CD4-positive, alpha-beta T cell treated with Interferon gamma for 1 hour (primary cell): ENCODE measurements around the gene OTOG.
"Not testable (repeated sequence)": the region's sequence is repeated elsewhere in the genome, so short reads cannot be mapped to it uniquely, and the experiment has no call there.

Experiments used
- DNase-seq: peaks from one replicate; pipeline ENCODE4 v3.0.0-alpha.2; 2020

The OTOG gene

DNA sequence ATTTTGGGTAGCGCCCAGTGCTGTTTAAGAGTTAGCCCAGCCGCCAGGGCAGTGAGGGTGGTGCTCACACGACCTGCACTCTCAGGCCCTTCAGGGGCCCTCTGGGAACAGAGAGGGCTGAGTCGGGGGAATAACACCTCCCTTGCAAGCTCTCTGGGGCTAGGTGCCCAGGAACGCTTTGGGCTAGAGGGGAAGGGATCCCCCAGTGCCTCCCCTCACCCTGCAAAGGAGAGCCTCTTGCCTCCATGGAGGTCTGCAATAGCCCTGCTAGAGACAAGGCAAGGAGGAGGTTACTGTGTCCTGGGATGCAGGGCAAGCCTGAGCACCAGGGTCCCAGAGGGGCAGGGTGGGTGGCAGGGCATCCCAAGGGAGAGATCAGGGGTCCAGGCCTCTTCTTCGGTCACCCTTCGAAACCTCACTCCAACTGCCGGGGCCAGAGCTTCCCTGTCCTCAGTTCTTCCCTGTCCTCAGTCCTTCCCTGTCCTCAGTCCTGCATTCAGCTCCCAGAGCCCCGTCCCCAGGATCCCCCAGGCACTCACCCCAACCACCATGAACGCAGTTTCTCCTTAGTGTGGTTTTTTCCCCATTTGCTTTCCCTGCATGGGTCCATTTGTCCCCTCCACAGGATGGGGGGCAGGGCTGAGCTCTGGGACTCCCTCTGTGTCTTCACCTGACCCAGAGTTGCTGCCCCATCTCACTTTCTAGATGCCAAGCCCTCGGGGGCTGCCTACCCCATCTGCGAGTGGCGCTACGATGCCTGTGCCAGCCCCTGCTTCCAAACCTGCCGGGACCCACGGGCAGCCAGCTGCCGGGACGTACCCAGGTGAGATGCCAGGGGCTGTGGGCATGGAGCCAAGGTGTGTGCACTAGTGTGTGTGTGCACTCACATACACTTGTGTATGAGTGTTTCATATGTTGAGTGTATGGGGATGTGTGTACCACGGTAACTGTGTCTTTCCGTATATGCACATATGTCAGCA lies 60.8 kb downstream of the OTOG start:
- DNase-seq: no peak

DNA sequence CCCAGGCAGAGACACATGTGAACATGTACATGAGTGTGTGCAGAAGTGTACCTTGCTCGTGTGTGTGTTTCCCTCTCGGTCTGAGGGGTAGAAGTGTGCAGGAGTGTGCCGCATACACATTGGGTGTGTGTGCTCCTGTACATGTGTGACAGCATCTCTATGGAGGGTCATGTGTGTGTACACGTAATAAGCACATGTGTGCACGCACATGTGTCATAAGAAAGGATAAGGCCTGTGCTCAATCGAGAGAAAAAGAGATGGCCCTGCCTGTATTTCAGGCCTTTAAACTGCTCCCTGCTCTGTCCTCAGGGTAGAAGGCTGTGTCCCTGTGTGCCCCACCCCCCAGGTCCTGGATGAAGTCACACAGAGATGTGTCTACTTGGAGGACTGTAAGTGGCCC lies 61.8 kb downstream of the OTOG start:
- DNase-seq: no peak

DNA sequence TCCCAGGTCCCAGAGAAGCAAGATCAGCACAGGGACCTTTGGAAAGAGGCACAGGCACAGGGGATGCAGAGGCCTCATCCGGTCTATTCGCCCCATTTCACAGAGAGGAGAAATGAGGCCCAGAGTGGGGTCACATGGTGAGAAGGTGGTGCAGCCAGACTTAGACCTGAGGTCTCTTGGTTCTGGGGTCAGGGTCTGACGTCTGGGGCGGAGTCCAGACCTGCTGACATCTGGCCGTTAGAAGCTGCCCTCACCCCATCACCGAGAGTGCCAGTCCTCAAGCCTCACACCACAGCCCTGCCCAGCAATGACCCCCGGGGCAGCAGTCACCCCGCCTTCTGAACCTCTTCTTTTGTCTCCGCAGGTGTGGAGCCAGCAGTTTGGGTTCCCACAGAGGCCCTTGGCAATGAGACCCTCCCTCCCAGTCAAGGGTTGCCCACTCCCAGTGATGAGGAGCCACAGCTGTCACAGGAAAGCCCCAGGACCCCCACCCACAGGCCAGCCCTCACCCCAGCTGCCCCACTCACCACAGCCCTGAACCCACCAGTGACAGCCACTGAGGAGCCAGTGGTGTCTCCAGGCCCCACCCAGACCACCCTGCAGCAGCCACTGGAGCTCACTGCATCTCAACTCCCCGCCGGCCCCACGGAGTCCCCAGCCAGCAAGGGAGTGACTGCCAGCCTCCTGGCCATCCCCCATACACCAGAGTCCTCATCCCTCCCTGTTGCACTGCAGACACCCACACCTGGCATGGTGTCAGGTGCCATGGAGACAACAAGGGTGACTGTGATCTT lies 62.4 kb downstream of the OTOG start:
- no peak for DNase-seq

DNA sequence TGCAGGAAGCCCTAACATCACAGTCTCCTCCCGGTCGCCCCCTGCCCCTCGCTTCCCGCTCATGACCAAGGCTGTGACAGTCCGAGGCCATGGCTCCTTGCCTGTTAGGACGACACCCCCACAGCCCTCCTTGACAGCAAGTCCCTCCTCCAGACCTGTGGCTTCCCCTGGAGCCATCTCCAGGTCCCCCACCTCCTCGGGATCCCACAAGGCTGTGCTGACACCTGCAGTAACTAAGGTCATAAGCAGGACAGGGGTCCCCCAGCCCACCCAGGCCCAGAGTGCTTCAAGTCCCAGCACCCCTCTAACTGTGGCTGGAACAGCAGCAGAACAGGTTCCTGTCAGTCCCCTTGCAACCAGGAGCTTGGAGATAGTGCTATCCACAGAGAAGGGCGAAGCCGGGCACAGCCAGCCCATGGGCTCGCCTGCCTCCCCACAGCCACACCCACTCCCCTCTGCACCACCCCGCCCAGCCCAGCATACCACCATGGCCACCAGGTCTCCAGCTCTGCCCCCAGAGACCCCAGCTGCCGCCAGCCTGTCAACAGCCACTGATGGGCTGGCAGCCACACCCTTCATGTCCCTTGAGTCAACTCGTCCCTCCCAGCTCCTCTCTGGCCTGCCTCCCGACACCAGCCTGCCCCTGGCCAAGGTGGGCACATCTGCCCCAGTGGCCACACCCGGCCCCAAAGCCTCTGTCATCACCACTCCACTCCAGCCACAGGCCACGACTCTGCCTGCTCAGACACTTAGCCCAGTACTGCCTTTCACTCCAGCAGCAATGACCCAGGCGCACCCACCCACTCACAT lies 63.2 kb downstream of the OTOG start:
- DNase-seq: no peak

DNA sequence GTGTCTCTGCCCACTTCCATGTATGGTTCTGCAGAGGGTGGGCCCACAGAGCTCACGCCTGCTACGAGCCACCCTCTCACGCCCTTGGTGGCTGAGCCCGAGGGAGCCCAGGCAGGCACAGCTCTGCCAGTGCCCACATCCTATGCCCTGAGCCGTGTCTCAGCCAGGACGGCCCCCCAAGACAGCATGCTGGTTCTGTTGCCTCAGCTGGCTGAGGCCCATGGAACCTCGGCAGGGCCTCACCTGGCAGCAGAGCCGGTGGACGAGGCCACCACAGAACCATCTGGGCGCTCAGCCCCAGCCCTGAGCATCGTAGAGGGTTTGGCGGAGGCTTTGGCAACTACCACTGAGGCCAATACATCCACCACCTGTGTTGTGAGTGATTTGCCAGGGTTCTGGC lies 64.0 kb downstream of the OTOG start:
- DNase-seq: no peak

DNA sequence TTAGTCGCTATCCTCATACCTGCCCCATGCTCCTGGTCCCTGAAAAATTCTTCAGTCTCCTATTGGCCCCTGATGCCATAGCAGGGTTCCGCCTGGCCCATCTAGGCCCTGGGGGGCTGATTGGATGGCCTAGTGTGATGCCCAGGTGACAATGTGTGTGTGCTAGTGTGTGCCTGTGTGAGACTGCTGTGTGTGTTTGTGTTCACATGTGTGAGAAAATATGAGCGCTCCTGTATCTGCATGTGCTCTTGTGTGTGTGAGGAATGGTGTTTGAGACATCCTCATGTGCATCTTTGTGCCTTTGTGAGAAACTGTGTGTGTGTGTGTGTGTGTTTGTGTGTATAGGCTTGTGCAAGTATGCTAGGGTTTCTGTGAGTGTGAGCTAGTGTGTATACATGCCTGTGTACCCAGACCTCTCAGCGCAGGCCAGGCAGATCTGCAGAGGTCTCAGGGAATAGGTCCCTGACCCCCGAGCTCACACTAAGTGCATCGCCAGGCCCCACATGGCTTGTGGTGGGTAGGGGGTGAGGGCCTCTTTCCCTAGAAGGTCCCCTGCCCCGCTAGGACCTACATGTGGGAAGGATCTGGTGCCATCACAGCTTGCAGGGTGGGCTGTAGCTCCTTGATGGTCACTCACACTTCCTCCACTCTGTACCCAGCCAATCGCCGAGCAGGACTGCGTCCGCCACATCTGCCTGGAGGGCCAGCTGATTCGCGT lies 64.6 kb downstream of the OTOG start:
- no peak for DNase-seq

DNA sequence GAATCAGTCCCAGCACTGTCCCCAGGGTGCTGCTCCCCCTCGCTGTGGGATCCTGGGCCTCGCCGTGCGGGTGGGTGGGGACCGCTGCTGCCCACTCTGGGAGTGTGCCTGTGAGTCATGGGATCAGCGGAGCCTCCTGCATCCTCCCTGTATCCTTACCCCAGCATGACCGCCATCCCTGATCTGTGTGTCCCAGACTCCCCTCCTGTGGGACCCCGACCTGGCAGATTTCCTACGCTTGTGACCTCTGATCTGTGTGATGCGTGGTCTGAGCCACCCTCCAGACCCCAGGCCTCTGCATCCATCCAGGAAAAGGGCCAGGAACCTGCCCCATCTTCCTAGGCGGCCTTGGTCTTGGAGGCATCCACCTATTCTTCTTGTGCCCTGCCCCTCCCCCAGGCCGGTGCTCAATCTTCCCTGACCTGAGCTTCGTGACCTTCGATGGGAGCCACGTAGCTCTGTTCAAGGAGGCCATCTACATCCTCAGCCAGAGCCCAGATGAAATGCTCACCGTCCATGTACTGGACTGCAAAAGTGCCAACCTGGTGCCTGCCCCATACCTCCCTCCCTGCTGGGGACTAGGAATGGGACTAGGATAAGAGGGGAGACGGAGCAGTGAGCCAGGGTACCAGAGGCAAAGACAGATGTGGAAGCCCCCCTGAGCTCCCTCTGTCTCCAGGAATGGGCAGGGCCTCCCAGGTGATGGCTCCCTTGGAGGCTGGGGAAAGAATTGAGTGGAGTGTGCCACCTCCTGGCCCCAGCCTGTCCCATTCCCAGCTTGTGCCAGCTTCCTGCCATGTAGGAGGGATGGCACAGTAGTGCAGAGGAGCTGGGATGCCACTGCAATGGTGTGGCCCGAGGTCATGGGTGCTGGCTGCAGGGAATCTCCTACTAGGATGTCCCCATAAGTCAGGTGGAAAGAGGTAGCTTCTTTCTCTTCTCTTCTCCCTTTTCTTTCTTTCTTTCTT lies 65.4 kb downstream of the OTOG start:
- no peak for DNase-seq

DNA sequence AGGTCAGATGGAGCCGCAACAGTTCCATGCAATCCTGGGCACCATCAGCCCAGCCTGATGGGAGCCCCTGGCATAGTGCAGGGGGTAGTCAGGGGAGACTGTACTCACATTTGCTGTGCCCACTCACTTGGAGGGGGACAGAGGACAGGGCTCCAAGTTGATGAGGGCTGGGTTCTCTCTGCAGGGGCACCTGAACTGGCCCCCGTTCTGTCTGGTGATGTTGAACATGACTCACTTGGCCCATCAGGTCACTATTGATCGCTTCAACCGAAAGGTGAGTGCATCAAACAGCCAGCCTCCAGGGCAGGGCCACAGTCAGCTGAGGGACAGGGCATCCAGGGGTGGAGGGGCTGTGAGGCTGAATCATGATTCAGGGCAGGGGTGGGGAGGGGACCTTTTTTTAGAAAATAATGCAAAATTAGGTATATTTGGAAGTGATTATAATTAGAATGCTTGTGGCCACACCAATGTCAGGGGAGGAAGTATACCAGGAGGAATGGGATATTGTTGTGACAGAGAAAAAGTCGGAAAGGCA lies 66.4 kb downstream of the OTOG start:
- no peak for DNase-seq

DNA sequence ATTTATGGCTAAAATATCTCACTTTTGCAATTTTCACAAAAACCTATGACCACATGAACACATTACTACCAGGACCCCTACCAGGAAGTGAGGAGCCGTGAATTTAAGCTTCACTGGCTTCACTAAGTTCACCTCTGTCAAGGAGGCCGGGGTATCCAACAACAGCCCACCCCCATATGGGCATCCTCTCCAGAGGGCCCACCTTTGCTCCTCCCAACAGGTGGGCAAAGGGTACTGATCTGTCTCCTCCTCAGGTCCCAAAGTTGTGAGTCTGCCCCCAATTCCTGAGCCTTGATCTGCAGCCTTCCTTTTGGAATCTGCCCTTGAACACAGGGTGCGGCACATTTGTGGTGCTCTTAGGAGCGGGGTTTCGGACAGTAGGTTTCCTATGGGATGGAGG lies 66.9 kb downstream of the OTOG start:
- no peak for DNase-seq

DNA sequence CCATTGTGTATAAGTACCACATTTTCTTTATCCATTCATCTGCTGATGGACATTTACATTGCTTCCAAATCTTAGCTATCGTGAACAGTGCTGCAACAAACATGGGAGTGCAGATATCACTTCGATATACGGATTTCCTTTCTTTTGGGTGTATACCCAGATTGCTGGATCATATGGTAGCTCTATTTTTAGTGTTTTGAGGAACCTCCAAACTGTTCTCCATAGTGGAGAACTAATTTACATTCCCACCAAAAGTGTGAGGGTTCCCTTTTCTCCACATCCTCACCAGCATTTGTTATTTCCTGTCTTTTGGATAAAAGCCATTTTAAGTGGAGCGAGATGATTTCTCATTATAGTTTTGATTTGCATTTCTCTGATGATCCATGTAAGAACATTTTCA lies 75.7 kb downstream of the OTOG start:
- not testable (repeated sequence) for DNase-seq

DNA sequence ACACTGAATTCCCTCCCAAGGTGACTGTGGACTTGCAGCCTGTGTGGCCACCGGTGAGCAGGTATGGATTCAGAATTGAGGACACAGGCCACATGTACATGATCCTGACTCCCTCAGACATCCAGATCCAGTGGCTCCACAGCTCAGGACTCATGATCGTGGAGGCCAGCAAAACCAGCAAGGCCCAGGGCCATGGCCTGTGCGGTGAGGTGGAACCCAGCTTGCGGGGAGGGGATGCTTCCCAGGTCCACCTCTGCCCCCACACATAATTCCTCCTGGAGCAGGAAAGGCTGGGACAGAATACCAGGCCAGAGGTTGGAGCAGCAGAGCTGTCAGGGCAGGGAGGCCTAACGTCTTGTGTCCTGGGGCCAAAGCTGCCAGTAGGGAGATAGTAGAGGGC lies 82.1 kb downstream of the OTOG start:
- DNase-seq: no peak

DNA sequence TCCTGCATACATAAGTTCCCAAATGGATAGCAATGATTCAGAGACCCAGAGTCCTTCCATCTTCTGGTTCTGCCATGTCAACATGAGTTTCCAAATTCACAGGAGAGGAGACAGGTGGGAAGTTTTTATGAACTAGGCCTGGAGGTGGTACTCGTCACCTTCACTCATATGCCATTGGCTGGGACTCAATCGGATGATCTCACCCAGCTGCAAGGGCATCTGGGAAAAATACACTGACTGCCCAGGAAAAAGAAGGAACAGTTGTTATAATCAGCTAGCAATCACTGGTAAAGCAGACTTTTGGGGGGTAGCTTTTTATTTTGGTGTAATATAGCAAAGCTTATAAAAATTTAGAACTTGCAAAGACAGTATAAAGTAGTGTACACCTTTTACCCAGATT lies 83.9 kb downstream of the OTOG start:
- DNase-seq: no peak

DNA sequence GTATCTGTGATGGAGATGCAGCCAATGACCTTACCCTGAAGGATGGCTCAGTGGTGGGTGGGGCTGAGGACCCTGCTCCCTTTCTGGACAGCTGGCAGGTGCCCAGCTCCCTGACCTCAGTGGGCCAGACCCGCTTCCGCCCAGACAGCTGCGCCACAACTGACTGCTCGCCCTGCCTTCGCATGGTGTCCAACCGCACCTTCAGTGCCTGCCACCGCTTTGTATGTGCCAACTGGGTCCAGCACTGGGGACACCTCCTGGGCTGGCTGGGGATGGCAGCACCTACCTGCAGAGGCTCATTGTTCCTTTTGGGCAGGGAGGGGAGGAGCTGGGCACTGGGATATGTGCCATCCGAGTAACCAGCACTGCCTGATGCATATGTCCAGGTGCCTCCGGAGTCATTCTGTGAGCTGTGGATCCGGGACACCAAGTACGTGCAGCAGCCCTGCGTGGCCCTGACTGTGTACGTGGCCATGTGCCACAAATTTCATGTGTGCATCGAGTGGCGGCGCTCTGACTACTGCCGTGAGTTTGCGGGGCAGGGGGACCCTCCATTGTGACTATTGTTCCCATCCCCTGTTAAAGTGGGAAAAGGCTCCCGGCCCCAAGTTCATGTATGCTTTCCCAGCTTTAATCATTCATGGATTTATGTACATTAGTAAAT lies 84.8 kb downstream of the OTOG start:
- no peak for DNase-seq

DNA sequence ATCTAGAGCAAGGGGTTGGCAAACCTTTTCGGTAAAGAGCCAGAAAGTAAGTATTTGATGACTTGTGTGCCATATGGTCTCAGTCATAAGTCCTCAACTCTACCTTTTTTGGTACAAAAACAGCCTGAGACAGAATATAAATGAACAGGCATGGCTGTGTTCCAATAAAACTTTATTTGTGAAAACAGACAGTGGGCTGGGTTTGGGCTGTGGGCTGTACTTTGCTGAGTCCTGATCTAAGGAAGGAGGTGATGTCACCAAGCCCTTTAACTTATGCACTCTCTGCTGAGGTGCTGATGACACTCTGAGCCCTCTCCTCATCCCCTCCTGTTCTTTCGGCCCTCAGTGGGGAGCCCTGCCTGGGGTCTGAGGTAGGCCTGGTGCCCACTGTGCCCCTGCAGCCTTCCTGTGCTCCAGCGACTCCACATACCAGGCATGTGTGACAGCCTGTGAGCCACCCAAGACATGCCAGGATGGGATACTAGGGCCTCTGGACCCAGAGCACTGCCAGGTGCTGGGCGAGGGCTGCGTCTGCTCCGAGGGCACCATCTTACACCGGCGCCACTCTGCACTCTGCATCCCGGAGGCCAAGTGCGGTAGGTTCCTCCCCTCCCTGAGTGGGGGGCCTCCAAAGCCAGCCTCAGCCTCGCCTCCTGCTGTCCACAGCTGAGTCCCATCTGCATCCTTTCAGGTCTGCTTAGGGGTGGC lies 86.4 kb downstream of the OTOG start:
- no peak for DNase-seq

DNA sequence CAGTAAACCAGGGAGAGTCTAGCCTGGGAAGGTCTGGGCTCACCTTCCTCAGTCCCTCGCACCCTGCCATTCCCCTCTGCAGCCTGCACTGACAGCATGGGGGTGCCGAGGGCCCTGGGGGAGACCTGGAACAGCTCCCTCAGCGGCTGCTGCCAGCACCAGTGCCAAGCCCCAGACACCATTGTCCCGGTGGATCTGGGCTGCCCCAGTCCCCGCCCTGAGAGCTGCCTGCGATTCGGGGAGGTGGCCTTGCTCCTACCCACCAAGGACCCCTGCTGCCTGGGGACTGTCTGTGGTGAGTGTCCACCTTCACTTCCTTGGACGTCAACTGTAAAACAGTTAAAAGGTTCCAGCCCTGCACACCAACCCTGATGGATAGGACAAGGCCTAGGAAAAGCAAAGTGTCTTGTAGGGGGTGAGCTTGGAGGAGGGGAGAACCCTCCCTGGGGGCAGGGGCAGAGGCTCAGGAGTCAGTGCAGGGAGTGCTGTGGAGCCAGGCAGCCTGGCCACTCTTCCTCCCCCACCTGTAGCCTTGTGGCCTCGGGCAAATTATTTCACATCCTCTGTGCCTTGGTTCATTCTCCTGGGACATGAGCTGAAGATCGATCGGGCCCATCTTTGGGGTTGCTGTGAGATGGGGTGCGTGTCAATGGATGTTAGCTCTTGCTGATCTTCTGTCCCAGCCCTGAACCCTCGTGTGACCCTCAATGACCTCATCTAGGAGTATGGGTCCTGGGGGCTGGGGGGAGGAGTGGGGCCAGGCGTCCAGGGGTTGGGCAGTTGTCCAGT lies 87.1 kb downstream of the OTOG start:
- DNase-seq: no peak

DNA sequence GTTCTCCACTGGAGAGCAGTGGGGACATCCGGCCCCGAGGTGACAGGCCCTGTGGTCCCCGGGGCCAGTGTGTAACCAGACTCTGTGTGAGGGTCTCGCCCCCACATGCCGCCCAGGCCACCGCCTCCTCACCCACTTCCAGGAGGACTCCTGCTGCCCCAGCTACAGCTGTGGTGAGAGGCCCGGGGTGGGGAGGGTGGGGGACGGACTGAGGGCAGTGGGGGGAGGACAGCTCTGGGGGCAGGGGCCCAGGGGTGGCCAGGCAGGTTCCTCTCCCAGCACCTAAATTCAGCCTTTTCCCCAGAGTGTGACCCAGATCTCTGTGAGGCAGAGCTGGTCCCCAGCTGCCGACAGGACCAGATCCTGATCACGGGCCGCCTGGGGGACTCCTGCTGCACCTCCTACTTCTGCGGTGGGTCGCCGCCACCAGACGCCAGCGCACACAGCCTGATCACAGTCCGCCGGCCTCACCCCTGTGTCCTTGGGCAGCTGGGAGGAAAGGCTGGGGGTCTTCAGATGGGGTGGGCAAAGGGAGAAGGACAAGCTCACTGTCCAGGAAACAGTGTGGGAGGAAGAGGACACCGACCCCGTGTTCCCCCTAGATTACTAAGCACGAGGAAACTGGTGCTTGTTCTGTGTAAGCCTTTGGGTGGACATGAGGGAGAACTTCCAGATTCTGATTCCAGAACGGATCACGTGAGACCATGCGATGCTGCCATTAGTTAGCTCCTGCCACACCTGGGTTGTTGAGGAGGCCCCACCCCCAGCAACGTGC lies 87.9 kb downstream of the OTOG start:
- no peak for DNase-seq

DNA sequence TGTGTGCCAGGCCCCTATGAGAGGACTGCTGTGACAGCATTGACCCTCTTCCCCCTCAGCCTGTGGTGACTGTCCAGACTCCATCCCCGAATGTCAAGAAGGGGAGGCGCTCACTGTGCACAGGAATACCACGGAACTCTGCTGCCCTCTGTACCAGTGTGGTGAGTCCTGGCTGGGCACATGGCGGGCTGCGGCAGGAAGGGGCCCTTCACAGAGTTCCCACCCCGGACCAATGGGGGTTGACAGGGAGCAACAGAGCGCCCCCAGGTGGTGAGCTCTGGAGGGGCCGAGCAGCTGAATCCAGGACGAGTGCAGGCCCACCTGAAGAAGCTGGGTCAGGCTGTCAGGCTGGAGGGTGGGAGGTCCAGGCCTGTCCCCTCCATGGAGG lies 88.5 kb downstream of the OTOG start:
- no peak for DNase-seq

DNA sequence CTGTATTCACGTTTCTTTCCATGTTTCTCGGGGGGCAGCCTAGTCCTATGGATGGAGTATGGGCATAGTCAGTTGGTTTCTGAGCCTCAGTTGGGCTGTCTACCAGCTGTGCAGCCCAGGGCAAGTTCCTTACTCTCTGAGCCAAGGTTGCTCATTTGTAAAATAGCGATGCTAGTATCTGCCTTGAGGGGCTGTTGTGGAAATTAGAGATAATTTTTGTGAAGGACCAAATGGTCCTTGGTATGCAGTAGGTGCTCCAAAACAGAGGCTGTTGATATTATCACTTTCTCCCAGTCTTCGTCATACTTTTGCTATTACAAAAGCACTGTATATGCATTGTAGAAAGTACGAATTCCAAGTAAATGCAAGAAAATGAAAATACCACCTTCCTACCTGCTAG lies 89.7 kb downstream of the OTOG start:
- no peak for DNase-seq
